DOHH2 (cell line): ENCODE data around the gene APOLD1.

Experiments used
- H3F3A ChIP-seq: fragments of 200-600 bp; sonication (generic), shearing (Covaris generic); 2 replicates; pipeline ENCODE4 v1.6.0; 2016; ENCODE audit warnings: antibody characterized with exemption, mild to moderate bottlenecking; ENCODE audit not compliant: control insufficient read depth, insufficient read depth
- H3K27ac ChIP-seq: fragments of 200-600 bp; sonication (generic); 2 replicates; pipeline ENCODE4 v1.5.1; 2014; ENCODE audit warnings: low read depth, mild to moderate bottlenecking, low read length, moderate library complexity
- H3K27me3 ChIP-seq: fragments of 200-600 bp; sonication (generic); 2 replicates; pipeline ENCODE4 v1.6.1; 2014; ENCODE audit warnings: mild to moderate bottlenecking, low read length, mixed read lengths; ENCODE audit not compliant: control insufficient read depth
- H3K36me3 ChIP-seq: fragments of 200-600 bp; sonication (generic); 2 replicates; pipeline ENCODE4 v1.6.1; 2014; ENCODE audit warnings: mild to moderate bottlenecking, low read length, moderate library complexity, mixed read lengths; ENCODE audit not compliant: control insufficient read depth
- H3K4me1 ChIP-seq: fragments of 200-600 bp; sonication (generic); 2 replicates; pipeline ENCODE4 v1.6.1; 2014; ENCODE audit warnings: mild to moderate bottlenecking, low read length, mixed read lengths; ENCODE audit not compliant: control insufficient read depth
- H3K4me2 ChIP-seq: fragments of 200-600 bp; sonication (generic); 2 replicates; pipeline ENCODE4 v1.6.0; 2014; ENCODE audit warnings: mild to moderate bottlenecking, low read length, moderate library complexity
- H3K4me3 ChIP-seq: fragments of 200-600 bp; sonication (generic); 2 replicates; pipeline ENCODE4 v1.5.1; 2014; ENCODE audit warnings: mild to moderate bottlenecking, low read length, mixed read lengths
- H3K79me2 ChIP-seq: fragments of 200-600 bp; sonication (generic); 2 replicates; pipeline ENCODE4 v1.6.1; 2014; ENCODE audit warnings: mild to moderate bottlenecking, low read length, mixed read lengths; ENCODE audit not compliant: control insufficient read depth
- H3K9me2 ChIP-seq: fragments of 200-600 bp; sonication (generic); replicated peaks from 2 replicates; pipeline ENCODE4 v1.6.1; 2014; ENCODE audit warnings: mild to moderate bottlenecking, low read length, mixed read lengths; ENCODE audit not compliant: control insufficient read depth
- H3K9me3 ChIP-seq: fragments of 200-600 bp; sonication (generic); 2 replicates; pipeline ENCODE4 v1.6.1; 2014; ENCODE audit warnings: antibody characterized with exemption, low read length, mixed read lengths; ENCODE audit not compliant: control insufficient read depth, insufficient read depth
- H4K20me1 ChIP-seq: fragments of 200-600 bp; sonication (generic); 2 replicates; pipeline ENCODE4 v1.6.0; 2014; ENCODE audit warnings: low read depth, mild to moderate bottlenecking, antibody characterized with exemption, low read length, moderate library complexity; ENCODE audit not compliant: control insufficient read depth, insufficient read depth
- EZH2phosphoT487 ChIP-seq: fragments of 200-600 bp; sonication (generic); IDR thresholded peaks from 2 replicates; pipeline ENCODE4 v1.6.1; 2017; ENCODE audit warnings: borderline replicate concordance, mild to moderate bottlenecking, antibody characterized with exemption, low read length, moderate library complexity, mixed read lengths
- TF ChIP-seq, protein P1 (sequence below): fragments of 200-600 bp; sonication (generic); IDR thresholded peaks from one replicate; pipeline ENCODE4 v1.5.1; 2014; ENCODE audit warnings: antibody characterized with exemption, mild to moderate bottlenecking, low read depth, low read length; ENCODE audit not compliant: poor library complexity, severe bottlenecking

The APOLD1 gene

DNA sequence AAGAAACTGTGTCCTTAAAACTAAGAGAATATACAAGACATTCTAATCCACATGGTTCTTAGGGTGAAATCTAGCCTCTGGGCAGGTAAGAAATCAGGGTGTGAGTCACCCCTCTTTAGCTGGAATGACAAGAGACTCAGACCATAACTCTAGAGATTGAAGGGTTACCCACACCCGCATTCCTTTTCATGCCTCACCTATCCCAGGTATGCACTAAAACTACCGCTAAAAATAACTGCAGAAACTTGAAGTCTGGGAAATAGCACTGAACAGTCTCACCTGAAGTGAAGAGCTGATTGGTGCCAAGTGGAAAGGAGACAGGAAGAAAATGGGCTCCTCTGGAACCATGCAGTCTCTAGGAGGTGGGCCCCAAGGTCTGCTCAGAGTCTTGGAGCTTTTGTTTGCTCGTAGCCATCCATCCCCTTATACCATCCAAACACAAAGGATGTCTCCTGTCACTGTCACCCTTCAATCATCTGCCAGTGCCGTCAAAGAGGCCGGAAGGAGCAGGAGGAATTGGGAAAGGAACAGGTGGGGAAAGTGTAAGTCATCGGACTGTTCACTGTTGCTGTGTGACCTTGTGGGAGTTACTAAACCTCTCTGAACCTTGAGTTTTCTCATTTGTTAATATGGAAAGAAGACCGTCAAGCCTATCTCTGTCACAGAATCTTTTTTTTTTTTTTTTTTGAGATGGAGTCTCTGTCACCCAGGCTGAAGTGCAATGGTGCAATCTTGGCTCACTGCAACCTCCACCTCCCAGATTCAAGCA is 50.1 kb downstream of the APOLD1 start:
- no peaks in the 10 kb centered on the region for H3K27me3 ChIP-seq
- H3K4me3 ChIP-seq = no peak overlapping the region
- H3K27ac ChIP-seq = no peak overlapping the region
- TF ChIP-seq, protein P1, sequence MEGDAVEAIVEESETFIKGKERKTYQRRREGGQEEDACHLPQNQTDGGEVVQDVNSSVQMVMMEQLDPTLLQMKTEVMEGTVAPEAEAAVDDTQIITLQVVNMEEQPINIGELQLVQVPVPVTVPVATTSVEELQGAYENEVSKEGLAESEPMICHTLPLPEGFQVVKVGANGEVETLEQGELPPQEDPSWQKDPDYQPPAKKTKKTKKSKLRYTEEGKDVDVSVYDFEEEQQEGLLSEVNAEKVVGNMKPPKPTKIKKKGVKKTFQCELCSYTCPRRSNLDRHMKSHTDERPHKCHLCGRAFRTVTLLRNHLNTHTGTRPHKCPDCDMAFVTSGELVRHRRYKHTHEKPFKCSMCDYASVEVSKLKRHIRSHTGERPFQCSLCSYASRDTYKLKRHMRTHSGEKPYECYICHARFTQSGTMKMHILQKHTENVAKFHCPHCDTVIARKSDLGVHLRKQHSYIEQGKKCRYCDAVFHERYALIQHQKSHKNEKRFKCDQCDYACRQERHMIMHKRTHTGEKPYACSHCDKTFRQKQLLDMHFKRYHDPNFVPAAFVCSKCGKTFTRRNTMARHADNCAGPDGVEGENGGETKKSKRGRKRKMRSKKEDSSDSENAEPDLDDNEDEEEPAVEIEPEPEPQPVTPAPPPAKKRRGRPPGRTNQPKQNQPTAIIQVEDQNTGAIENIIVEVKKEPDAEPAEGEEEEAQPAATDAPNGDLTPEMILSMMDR = no peak
- no peak for TF ChIP-seq EZH2phosphoT487
- H3K4me2 ChIP-seq = no peak overlapping the region
- H3K4me1 ChIP-seq = no peaks in the 10 kb centered on the region
- no peaks in the 10 kb centered on the region for H3K79me2 ChIP-seq
- H4K20me1 ChIP-seq = no peaks in the 10 kb centered on the region
- peaks cover 19% of the 10 kb centered on the region for H3K36me3 ChIP-seq
- H3K9me2 ChIP-seq = no peaks in the 10 kb centered on the region
- H3F3A ChIP-seq = no peaks in the 10 kb centered on the region
- no peaks in the 10 kb centered on the region for H3K9me3 ChIP-seq

DNA sequence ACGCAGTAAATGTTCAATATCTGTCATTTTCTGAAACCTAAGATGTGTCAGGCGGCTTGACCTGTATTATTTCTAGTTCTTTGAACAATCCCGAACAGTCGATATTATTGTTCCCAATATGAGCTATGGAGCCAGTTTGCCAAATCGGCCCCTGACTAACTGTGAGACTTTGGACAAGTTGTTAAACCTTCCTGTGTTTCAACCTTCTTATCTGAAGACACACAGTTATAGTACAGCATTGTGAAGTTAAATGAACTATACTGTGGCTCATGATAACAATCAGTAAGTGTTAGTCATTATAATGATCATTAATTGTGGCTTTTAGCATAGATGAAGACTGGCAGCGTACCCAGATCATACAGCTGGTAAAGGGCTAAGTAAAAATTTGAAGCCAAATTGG is 51.1 kb downstream of the APOLD1 start:
- Histone ChIP-seq H3K36me3 (peaks cover 17% of the 10 kb centered on the region), H3K27ac (no peak overlapping the region), H3K27me3 (no peaks in the 10 kb centered on the region), H3K4me2 (no peak overlapping the region), H3K79me2 (no peaks in the 10 kb centered on the region), H3K4me3 (no peak overlapping the region), H3K4me1 (no peaks in the 10 kb centered on the region), H3F3A (no peaks in the 10 kb centered on the region), H4K20me1 (no peaks in the 10 kb centered on the region), H3K9me3 (no peaks in the 10 kb centered on the region), H3K9me2 (no peaks in the 10 kb centered on the region)
- TF ChIP-seq, protein P1 = no peak
- no peak for TF ChIP-seq EZH2phosphoT487

DNA sequence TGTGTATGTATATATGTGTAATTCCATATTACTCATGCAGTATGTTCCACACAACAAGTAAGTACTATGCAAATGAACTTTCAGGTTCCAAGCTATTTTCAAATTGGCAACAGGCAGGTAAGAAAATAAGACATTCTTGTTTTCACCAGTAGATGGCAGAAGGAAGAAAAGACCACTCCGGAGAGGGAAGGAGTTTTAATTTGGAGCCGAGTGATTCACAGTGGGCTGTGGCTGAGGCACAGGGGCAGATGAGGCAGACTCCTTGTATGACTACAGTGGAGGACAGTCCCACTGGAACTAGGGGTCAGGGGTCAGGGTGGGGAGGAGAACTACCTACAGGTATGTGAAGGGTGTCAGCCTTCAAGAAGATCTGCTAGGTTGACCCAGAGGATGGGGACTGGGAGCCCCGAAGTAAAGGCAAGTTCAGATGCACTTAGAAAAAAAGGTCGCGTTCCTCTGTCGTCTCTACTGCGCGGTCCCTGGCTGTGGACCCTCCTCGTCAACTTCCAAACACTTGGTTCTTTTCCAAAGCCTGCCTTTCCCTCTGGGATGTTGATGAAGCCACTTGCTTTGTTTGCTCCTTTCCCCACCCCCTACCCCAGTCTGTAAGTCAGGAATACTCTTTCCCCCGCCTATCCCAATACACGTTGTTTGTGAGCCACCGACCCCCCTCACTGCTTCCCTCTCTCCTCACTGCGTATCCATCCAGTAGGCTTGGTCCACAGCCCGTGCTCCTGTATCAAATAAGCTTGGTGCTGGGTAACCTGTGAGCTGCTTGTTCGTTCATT is 51.8 kb downstream of the APOLD1 start:
- Histone ChIP-seq H3K27ac (no peak overlapping the region), H3K4me3 (no peak overlapping the region), H3K79me2 (no peaks in the 10 kb centered on the region), H3K9me3 (no peaks in the 10 kb centered on the region), H3K4me1 (no peaks in the 10 kb centered on the region), H3K9me2 (no peaks in the 10 kb centered on the region), H3K4me2 (no peak overlapping the region), H3F3A (no peaks in the 10 kb centered on the region), H3K36me3 (peaks cover 13% of the 10 kb centered on the region), H4K20me1 (no peaks in the 10 kb centered on the region), H3K27me3 (no peaks in the 10 kb centered on the region)
- TF ChIP-seq, protein P1 = peak; percentile 61
- TF ChIP-seq EZH2phosphoT487 = no peak
